Measurements from ENCODE around the gene DCDC2.
"Not testable (repeated sequence)": the region's sequence is repeated elsewhere in the genome, so short reads cannot be mapped to it uniquely, and the experiment has no call there.

DCDC2 gene

GRCh38 chr6:24207413-24207812, 150.4 kb downstream of the DCDC2 start:
- DNase-seq, result no peak

DNA sequence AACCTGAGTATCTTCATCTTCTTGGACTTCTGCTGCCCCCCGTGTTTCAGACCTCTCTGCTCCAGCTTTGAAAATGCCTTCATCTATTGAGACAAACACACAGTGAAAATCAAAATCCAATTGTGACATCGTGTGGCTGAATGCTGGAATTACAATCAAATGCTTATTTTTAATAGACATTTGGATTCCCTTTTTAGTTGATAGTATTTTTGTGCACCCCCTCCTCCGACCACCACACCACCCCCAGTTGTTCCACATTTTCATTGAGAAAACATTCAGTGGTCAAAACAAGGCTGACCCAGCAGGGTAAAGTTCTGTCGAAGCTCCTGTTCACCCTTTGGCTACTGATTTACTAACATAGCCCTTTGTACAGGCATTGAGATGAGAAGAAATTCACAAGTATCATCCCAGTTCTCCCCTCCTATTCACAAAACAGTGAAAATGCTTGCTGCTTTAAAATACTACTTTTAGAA, 152.8 kb downstream of the DCDC2 start:
- peak; percentile 6 for DNase-seq

GRCh38 chr6:24204113-24204512, 153.7 kb downstream of the DCDC2 start:
- not testable (repeated sequence) for DNase-seq

DNA sequence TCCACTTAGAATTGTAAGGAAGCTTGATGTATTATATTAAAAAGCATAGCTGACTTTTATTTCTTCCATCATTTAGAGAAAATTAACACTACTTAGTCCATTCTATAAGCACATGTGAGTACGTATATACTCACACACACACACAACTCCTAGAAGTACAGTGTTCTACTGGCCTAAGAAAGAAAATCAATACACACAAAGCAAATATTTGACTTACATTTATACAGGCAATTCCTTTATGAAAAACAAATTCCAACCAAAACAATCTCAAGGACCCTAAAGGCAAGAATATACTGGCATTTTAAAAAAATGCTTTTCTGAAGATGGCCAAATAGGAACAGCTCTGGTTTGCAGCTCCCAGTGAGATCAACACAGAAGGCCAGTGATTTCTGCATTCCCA, 160.0 kb downstream of the DCDC2 start:
- no peak for DNase-seq

DNA sequence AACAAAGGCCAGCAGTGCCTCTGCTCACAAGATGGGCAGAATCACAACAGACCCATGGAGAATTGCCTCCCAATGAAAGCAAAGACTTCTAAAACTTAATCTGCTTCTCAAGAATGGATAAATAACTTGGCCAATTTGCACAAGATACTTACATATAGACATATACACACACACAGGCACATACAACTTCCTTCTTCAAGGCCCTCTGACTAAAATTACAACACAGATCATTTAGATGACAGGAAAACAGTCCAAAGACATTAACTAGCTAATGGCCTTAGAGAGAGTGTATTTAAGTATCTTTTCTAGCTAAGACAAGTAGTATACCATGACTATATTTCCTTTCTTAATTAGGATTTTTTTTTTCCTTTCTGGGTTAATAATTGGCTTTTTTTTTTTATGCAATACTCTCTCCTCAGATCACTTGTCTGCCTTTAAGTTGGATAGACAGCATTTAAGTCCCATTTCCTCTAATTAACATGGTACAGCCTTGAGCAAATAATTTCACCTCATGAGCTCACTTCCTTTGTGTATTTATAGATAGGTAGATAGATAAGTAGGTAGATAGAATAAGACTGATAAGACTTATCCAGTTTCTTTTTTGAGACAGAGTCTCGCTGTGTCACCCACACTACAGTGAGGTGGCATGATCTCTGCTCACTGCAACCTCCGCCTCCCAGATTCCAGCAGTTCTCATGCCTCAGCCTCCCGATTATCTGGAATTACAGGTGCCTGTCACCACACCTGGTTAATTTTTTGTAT, 161.8 kb downstream of the DCDC2 start:
- DNase-seq, result no peak

GRCh38 chr6:24194978-24195700, 162.7 kb downstream of the DCDC2 start:
- DNase-seq, result no peak

- DNase-seq, result no peak
Observed at GRCh38 chr6:24193364-24193763, 164.5 kb downstream of the DCDC2 start.

DNA sequence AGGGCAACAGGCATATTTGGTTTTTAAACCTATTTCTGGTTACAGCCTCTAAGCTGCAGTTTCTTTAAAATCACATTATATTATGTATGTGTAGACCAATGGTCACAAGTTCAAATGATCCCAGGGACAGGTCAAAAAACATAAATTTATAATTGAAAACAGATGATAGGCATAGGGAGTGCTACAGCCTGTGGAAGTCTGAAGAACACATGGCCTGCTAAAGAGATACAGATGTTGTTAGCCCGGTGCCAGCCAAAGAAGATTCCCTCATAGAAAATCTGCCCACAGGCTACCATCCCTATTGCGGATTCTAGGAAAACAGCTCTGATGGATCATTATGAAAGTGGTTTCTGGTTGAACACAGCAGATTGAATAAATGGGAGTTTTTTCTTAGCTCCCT, 166.5 kb downstream of the DCDC2 start:
- DNase-seq, result no peak

DNA sequence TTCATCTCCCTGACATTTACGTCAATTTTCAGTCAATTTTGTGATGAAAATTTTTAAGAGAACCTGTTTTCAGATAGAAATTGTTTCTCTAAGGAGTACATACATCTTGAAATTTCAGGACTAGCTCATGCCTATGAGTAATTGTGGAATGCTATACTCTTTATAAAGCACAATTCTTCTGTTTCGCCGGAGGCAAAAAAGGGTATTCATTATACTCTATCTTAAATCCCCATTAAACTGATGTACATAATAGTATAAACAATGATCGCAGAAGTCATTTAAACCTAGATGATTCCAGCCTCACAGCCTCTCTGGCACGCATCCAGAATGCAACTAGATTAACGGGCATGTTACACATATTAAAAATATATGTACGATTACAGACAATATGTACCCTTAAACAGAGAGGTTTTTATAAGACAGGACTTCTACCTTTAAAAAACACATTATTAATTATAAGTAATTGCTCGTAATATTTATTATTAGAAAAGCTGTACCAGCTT, 169.2 kb downstream of the DCDC2 start:
- DNase-seq, result no peak

DNA sequence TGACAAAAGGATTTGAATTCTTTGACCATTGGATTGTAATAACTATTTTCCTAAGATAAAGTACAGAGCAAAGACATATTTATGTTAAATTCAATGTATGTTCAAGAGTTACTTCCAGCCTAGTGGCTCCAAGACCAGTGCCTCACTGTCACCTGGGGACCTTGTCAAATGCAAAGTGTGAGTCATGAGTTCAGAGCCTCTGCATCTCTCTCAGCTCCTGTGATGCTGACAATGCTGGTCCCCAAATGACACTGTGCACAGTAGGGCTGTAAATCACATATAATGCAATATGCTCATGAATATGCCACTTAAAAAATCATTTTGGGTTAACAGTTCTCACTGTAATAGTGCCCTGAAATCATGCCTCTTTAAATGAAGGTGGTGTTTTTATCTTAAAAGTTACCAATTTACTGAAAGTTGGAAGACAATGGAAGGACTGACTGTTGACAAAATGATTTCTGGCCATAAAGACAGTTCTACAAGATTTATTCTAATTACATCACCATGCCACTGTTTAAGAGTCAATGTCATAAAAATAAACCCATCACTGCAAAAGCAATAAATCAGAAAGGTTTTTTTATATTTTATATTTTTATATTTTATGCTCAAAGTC, 169.8 kb downstream of the DCDC2 start:
- DNase-seq, result no peak

DNA sequence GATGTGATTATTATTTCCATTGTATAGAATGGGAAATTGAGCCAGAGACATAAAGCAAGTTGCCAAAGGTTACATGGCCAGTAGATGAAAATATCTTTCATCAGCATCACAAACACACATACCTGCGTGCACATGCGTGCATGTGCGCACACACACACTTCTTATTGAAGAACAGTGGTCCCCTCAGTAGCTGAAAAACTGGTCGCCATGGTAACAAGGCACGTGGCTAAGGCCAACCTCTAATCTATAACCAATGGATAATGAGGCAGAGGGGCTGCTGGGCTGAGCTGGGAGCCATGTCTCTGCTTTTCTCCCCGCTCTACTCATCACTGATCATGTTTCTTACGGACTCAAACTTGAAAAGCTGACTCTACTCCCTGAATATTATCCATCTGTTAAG, 171.5 kb downstream of the DCDC2 start:
- DNase-seq, result no peak

DNA sequence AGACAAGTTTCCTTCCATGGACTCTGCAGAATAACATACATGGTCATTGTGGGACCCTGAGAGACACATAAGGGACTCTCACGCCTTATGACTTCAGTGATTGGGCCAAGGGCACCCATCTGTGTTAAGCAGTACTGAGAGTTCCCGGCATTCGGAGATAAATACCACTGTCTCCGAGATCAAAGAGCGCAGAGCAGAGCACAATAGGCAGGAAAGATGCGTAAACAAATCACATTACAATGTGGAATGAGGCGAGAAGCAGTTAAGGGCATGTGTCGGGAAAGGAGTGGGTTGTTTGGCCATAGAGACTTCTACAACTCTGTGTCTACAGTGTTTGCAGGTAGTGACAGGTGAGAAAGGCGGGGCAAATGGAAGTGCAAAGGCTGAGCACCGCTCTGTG, 174.3 kb downstream of the DCDC2 start:
- no peak for DNase-seq

- no peak for DNase-seq
Observed at GRCh38 chr6:24157886-24158285, 200.0 kb downstream of the DCDC2 start.

DNA sequence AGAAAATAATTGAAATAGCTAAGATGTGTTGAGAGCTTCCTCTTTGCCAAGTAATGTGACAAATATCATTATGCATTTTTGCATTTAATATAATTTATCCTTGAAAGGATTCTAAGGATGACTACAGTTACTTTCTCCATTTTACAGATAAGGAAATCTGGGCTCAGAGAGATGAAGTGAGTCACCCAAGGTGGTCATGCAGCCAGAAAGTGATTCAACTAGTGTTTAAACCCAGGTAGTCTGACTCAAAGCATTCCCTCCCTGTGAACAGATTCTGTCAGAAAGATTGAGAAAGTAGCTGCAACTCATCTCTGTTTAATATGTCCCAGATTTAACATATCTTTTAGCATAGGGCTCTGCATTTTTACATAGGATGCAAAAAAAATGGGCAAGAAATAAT, 203.7 kb downstream of the DCDC2 start:
- DNase-seq, result no peak

DNA sequence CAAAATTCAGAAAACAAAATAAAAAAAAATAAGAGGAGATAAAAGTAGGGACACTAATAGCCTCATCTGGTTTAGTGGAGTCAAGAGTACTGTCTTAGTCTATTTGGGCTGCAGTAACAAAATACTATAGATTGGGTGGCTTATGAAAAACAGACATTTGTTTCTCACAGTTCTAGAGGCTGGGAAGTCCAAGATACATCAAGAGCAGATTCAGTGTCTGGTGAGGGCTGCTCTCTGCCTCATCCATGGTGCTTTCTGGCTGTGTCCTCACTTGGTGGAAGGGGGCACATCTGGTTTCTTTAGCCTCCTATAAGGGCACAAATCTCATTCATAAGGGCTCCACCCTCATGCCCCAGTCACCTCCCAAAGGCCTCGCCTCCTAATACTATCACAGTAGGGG, 205.8 kb downstream of the DCDC2 start:
- DNase-seq, result no peak

GRCh38 chr6:24149836-24150235, 208.0 kb downstream of the DCDC2 start:
- DNase-seq, result no peak

- DNase-seq, result no peak
Observed at GRCh38 chr6:24149296-24149695, 208.6 kb downstream of the DCDC2 start.

DNA sequence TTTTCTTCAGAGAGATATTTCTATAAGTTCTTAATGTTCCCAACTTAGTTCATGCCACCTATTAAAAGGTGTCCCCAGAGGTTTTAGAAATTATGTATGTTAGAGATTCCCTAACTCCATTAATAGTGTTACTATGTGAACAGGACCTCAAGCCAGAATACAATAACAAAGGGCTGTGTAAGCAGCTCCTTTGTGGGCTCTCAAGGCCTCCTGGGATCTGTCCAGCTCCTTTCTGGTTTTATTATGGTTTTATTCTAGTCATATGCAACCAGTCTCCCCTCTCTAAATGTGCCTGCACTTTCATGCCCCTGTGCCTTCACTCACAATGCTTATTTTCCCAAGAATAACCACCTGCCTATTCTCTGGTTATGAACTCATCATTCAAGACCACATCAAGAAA, 209.2 kb downstream of the DCDC2 start:
- no peak for DNase-seq

GRCh38 chr6:24148154-24148570, 209.7 kb downstream of the DCDC2 start:
- DNase-seq, result no peak

DNA sequence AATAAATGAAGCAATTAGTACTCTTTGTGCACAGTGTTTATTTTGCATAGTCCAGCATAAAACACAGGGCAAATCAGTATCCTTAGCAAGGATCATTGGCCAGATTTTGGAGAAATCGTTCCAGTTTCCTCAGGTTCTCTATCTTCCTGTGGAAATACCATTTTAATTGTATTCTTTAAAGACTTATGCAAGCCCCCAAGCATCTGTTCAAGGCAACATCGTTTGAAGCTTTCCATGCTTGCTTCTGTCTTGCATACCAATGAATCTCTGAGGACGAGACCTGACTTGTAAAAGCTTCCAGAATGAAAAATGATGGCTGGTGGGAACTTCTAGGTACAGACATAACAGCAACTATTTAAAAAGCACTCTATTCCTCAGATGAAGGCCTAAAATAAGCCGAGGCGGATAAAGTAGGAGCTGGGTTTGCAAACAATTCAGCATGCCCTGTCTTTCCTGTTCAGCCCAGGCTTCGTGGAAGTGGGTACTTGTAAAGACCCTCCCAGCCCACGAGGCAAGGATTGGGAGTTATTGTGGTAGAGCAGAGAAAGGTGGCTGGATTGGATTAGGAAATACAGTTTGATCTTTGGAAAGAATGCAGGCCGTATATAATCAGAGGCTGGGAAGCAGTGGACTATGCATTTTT, 210.2 kb downstream of the DCDC2 start:
- no peak for DNase-seq

GRCh38 chr6:24146871-24147270, 211.0 kb downstream of the DCDC2 start:
- DNase-seq, result no peak

DNA sequence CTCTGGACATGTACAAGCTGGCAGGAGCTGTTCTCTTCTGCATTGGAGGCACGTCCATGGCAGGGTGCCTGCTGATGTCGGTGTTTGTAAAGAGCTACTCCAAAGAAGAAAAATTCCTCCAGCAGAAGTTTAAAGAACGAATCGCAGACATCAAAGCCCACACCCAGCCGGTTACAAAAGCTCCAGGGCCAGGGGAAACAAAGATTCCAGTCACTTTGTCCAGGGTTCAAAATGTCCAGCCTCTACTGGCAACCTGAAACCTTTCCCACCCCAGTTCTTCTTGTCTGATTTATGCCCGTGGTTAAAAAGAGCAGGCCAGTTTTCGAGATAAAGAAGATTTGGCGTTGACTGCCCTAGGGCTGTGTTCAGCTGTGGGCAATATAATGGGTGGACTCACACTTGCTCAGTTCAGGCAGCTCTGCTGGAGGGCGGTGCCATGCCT, 212.1 kb downstream of the DCDC2 start:
- no peak for DNase-seq

- not testable (repeated sequence) for DNase-seq
Observed at GRCh38 chr6:24142733-24143132, 215.1 kb downstream of the DCDC2 start.
